Measurements from ENCODE around the gene RAPGEF1.

DNA sequence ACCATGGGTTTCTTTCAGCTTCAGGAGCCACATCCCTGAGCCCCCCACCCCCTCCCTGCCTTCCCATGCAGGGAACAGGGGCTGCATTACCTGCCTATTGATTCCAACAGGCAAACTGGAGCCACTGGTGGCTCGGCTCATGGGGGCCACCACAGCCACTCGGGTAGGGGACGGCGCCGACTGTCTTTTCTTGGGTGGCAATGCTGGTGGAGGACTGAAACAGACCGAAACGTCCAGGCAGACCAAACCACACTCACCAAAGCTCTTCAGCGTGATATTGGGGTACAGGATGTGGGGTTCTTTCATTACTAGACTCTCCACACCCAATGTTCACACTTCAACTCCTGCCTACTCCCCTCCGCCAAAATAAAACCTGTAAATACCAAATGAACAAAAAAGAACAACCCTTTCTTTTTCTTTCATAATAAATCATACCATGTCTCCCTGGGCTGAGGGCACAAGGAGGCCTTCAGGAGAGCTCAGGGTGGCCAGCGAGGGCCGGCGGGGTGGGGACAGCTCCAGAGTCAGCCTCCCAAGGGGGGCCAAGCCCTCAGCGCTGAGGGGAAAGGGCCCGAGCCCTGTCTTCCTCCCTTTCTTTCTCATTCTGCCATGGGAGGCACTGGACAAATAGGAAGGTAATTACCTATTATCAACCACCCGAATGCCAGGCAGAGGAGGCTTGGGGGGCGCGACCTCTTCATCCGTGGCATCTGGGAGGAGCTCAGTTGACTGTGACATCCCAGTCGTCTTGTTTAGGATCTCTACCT, 111.2 kb downstream of the RAPGEF1 start:
- TF ChIP-seq, protein P1, sequence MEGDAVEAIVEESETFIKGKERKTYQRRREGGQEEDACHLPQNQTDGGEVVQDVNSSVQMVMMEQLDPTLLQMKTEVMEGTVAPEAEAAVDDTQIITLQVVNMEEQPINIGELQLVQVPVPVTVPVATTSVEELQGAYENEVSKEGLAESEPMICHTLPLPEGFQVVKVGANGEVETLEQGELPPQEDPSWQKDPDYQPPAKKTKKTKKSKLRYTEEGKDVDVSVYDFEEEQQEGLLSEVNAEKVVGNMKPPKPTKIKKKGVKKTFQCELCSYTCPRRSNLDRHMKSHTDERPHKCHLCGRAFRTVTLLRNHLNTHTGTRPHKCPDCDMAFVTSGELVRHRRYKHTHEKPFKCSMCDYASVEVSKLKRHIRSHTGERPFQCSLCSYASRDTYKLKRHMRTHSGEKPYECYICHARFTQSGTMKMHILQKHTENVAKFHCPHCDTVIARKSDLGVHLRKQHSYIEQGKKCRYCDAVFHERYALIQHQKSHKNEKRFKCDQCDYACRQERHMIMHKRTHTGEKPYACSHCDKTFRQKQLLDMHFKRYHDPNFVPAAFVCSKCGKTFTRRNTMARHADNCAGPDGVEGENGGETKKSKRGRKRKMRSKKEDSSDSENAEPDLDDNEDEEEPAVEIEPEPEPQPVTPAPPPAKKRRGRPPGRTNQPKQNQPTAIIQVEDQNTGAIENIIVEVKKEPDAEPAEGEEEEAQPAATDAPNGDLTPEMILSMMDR (conservative IDR thresholded peaks at IDR 0.05; ENCODE audit: low read depth, low read length), result no peak
- no peak for TF ChIP-seq EZH2 (IDR thresholded peaks at IDR 0.05; ENCODE audit: low read length, unreplicated experiment)

Data from PC-3 (cell line).